ENCODE measurements around the gene SLC26A5.

The SLC26A5 gene

GRCh38 chr7:103344453-103345149, 101.4 kb downstream of the SLC26A5 start, which contains the start of gene DNAJC2:
DNAJC2 (minus strand) TSS chr7:103344767; CDS start chr7:103344622, 145 bp downstream.
- TF ChIP-seq, protein P1, sequence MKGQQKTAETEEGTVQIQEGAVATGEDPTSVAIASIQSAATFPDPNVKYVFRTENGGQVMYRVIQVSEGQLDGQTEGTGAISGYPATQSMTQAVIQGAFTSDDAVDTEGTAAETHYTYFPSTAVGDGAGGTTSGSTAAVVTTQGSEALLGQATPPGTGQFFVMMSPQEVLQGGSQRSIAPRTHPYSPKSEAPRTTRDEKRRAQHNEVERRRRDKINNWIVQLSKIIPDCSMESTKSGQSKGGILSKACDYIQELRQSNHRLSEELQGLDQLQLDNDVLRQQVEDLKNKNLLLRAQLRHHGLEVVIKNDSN (IDR thresholded peaks at IDR 0.05), result peak; percentile 70
- peak; percentile 67 for TF ChIP-seq CREB1 (IDR thresholded peaks at IDR 0.05; ENCODE audit: low read depth)
- peak; percentile 35; the same call in 1 of the 2 replicates for TF ChIP-seq EP300 (IDR thresholded peaks at IDR 0.05; ENCODE audit: borderline replicate concordance)
- TF ChIP-seq TEAD4 (IDR thresholded peaks at IDR 0.05), result no peak
- TF ChIP-seq EGR1 (IDR thresholded peaks at IDR 0.05), result peak; percentile 91
- peak; percentile 71; the same call in 1 of the 2 replicates for TF ChIP-seq TCF12 (IDR thresholded peaks at IDR 0.05; ENCODE audit: low read depth)
- no peak for TF ChIP-seq FOXM1 (IDR thresholded peaks at IDR 0.05; ENCODE audit: borderline replicate concordance, low read depth)
- peak; percentile 78 for TF ChIP-seq YY1 (IDR thresholded peaks at IDR 0.05; ENCODE audit: low read depth)
- TF ChIP-seq TAF1 (IDR thresholded peaks at IDR 0.05; ENCODE audit: low read depth), result peak; percentile 81
- no peak for TF ChIP-seq ZBTB7A (IDR thresholded peaks at IDR 0.05; ENCODE audit: low read depth)
- 0 out of 2 replicates have a peak, but pooled peaks have one; percentile 21 for TF ChIP-seq NFIC (IDR thresholded peaks at IDR 0.05)
- TF ChIP-seq MAX (IDR thresholded peaks at IDR 0.05), result peak; percentile 97
- no peak for TF ChIP-seq CEBPB (IDR thresholded peaks at IDR 0.05)

DNA sequence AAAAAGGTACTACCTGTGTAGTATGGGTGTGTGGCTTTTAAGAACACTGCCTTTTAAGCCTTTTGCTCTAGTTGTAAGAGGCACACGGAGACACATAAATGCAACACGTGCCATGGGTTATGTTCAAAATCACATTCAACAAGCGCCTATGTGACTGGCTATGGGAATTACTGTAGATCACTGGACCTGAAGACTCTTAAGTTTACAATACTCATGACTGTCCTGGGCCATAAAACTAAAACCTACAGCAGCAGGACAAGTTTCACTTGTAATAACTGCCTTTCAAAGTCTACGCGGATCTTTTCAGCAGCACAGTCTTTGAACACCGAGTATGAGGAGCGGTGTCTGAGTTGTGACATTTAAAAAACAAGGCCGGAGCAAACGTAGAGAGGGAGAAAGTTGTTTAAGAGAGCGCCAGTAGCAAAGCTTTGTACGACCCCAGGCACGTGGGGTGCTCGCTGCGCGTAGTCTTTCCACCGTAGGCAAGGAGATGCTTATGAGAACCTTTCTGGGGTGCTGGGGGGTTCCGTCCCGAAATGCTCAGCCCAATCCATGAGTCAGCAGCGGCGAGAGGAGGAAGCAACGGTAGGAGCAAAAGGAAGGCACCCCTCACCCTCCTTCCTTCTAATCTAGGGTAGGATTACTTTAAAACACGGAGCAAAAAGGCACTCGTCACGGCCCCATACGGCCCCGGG, 102.1 kb downstream of the SLC26A5 start:
- TF ChIP-seq RAD21 (IDR thresholded peaks at IDR 0.05; ENCODE audit: low read depth) (no peak), MAX (IDR thresholded peaks at IDR 0.05) (0 out of 2 replicates have a peak, but pooled peaks have one; percentile 21)

- no peak for TF ChIP-seq REST (IDR thresholded peaks at IDR 0.05; ENCODE audit: low read depth)
- TF ChIP-seq TEAD4 (IDR thresholded peaks at IDR 0.05), result no peak
- TF ChIP-seq CEBPB (IDR thresholded peaks at IDR 0.05), result no peak
- no peak for TF ChIP-seq YY1 (IDR thresholded peaks at IDR 0.05; ENCODE audit: low read depth)
- TF ChIP-seq EGR1 (IDR thresholded peaks at IDR 0.05), result no peak
- no peak for TF ChIP-seq ZBTB7A (IDR thresholded peaks at IDR 0.05; ENCODE audit: low read depth)
- TF ChIP-seq, protein P1 (IDR thresholded peaks at IDR 0.05), result no peak
- no peak for TF ChIP-seq RAD21 (IDR thresholded peaks at IDR 0.05; ENCODE audit: low read depth)
- TF ChIP-seq CREB1 (IDR thresholded peaks at IDR 0.05; ENCODE audit: low read depth), result no peak
- no peak for TF ChIP-seq EP300 (IDR thresholded peaks at IDR 0.05; ENCODE audit: borderline replicate concordance)
- TF ChIP-seq FOXM1 (IDR thresholded peaks at IDR 0.05; ENCODE audit: borderline replicate concordance, low read depth), result no peak
- no peak for TF ChIP-seq TAF1 (IDR thresholded peaks at IDR 0.05; ENCODE audit: low read depth)
- no peak for TF ChIP-seq NFIC (IDR thresholded peaks at IDR 0.05)
- TF ChIP-seq MAX (IDR thresholded peaks at IDR 0.05), result no peak
- TF ChIP-seq TCF12 (IDR thresholded peaks at IDR 0.05; ENCODE audit: low read depth), result no peak
Observed at GRCh38 chr7:103343332-103343731, 102.7 kb downstream of the SLC26A5 start.

GRCh38 chr7:103341466-103341865, 104.5 kb downstream of the SLC26A5 start:
- TF ChIP-seq REST (IDR thresholded peaks at IDR 0.05; ENCODE audit: low read depth) (no peak), EP300 (IDR thresholded peaks at IDR 0.05; ENCODE audit: borderline replicate concordance) (no peak), MAX (IDR thresholded peaks at IDR 0.05) (no peak), RAD21 (IDR thresholded peaks at IDR 0.05; ENCODE audit: low read depth) (no peak), TAF1 (IDR thresholded peaks at IDR 0.05; ENCODE audit: low read depth) (no peak), NFIC (IDR thresholded peaks at IDR 0.05) (no peak), TCF12 (IDR thresholded peaks at IDR 0.05; ENCODE audit: low read depth) (no peak), EGR1 (IDR thresholded peaks at IDR 0.05) (no peak), ZBTB7A (IDR thresholded peaks at IDR 0.05; ENCODE audit: low read depth) (no peak), CEBPB (IDR thresholded peaks at IDR 0.05) (no peak), CREB1 (IDR thresholded peaks at IDR 0.05; ENCODE audit: low read depth) (no peak), YY1 (IDR thresholded peaks at IDR 0.05; ENCODE audit: low read depth) (no peak), FOXM1 (IDR thresholded peaks at IDR 0.05; ENCODE audit: borderline replicate concordance, low read depth) (no peak), TEAD4 (IDR thresholded peaks at IDR 0.05) (no peak)
- TF ChIP-seq, protein P1 (IDR thresholded peaks at IDR 0.05), result no peak

Measured in Ishikawa (cell line).